Middle frontal gyrus (tissue), 1 donor: Measurements from ENCODE around the gene AHDC1.

Experiments
- DNase-seq: peaks from one replicate; pipeline ENCODE4 v3.0.0-alpha.2; 2015; ENCODE audit warnings: low spot score; ENCODE audit errors: extremely low spot score

Gene AHDC1

DNA sequence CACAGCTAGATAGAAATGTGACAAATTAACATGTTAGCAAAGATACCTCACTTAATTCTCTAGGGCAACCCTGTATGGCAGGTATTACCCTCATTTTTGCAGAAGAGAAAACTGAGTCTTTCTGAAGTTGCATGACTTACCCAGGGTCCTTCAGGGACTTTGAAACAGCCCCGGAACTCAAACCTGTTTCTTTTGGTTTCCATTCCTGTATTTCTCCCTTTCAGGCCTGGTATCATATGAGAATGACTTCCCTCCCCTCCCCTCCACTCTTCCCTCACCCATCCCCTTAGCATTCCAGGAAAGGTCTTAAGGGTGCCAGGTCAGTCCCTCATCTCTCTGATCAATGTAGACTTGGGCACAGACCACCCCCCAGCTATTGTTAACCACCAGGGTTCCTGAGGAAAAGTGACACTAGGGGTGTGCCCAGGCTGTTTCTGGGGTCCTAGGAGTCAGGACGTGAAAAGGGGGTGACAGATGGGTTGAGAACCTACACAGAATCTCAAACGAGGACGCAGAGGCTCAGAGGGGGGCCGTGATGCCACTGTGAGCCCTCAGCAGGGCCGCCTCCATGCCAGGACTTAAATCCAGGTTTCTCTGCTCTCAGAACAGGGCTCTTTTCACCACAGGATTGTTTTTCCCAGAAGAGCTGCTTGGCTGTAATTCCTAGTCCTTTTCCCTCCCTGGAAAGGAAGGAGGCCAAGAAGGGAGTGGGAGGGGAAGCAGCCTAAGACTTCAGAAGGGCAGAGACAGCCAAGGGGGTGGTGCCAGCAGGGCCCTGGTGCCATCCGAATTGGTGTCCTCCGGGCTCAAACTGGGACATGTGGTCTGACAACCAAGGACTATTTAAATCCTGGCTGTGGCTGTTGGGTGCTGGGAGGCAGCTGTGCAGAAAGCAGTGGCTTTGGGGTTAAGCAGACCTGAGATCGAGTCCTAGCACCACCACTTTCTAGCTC is 111.9 kb downstream of the AHDC1 start:
- DNase-seq, result peak; percentile 29

DNA sequence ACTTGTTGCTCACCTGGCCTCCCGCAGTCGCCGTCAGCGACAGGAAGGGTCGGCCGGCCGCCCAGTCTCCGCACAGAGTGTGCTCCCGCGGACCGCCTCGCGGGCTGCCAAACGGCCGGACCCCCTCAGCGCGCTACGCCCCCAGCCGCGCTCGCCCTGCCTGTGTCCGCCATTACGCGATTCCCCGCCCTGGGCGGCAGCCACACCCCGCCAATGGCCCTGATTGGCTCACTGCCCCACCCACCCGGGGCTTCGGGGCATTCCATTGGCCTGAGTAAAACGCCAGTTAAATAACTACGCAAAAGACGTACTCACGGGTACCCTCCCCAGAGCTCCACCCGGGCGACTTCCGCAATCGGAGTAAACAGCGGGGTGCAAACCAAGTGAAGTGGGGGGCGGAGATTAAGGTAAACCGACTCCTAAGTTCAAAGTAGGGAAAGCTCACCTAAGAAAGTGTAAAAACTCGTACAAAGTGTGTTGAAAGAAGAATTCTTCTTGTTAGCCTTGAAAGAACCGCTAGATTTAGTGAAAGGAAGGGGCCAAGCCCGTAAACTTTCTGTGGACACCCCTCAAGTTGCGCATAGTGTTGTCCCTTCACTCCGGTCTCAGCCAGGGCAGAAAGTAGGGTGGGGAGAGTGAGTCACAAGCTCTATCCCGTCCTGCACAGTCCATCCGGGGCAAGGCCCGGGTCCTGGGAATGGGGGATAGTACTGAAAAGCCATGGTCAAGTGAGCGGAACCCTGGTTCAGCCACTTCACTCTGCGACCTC is 113.8 kb downstream of the AHDC1 start, which contains the start of gene WASF2:
Gene WASF2, minus strand, starts transcription at position 195 of the 769 bp plus-strand sequence. CDS start 61,277 bp downstream, outside the sequence.
- DNase-seq, result peak; percentile 93

DNA sequence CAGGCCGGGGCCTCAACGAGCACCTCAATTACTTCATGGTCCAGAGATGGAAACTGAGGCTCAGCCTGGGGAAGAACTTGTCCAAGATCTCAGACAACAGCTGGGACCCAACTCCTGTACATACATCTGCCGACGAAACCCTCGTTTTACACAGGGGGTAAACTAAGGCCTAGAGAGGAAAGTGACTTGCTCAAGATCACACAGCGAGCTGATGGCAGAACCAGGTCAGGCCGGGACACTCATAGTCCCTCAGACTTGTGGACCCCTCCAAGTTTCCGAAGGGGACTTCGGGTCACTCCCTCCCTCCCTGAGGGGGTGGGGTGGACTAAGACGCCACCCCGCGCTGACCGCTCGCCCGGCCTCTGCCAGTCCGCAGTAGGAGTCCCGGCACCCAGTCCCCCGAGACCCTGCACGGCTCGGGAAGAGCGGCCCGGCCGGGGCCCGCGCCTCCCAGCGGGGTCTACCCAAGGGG is 114.4 kb downstream of the AHDC1 start:
- DNase-seq, result no peak

DNA sequence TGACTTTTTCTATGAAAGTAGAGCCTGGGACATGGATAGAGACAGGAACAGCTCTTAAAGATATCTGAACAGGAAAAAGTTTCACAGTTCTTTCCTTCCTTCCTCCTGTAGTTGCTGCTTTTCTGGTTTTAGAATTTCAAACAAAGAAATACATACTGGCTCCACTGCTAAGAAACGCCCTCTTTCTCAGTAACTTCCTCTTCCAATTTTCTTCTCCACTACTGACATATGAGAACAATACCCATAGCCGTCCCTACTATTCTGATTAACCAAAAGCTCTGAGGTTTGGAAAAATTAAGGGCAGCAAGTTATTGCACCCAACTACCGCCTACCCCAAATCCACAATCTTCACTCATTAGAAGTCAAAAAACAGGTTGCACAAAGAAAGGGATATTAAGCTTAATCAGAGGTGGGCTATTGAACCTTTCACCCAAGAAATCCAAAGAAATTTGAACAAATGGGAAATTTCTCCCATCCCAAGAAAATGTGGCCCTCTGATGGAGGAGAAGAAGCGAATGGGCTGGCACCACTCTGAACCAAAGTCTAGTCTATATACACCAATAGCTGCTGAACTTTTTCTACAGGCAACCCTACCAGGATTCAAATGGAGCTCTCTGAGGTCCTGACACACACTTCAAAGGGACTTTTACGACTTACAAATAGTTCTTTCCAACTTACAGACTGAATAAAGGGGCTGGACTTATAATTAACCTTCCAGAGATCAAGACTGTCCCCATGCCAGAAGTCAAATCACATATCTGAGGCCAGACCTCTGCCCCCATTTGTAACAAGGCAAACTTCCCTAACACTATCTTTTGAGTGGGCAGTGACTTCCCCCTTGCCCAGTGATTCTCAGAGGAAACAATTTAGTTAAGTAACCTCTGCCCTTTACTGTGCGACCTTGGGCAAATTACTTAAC is 115.7 kb downstream of the AHDC1 start:
- DNase-seq, result no peak

DNA sequence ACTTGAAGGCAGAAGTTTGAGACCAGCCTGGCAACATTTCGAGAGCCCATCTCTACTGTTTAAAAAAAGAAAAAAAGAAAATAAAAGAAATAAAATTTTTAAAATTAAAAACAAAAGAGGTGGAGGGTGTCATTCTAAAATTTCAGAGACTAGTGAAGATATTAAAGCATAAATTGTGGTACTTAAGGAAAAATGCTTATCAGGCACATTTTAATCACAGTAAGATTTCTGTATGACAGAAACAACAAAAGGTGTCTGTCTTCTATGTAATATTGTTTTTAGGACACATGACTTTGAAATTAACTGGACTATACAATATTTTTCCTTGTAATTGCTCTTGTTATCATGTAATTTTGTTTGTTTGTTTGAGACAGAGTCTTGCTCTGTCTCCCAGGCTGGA is 118.6 kb downstream of the AHDC1 start:
- no peak for DNase-seq
